HG03469 (cell line): Measurements from ENCODE around the gene HTR2C.

Experiments
- ATAC-seq: cut with Tn5 transposase; IDR thresholded peaks from one replicate; pipeline ENCODE4 v1.9.1; 2021; ENCODE audit warnings: mild to moderate bottlenecking, moderate library complexity, moderate number of reproducible peaks; ENCODE audit not compliant: unreplicated experiment

The HTR2C gene

GRCh38 chrX:114952696-114953095 is 368.8 kb downstream of the HTR2C start:
- no peak for ATAC-seq
